Body of pancreas (tissue), 4 donors: ENCODE data around the gene VPS18.

Experiments used
- POLR2A ChIP-seq, 3 donors: fragments of 450-650 bp; IDR thresholded peaks; one replicate each; pipeline ENCODE4 v1.6.1; 2016; ENCODE audit warnings: antibody characterized with exemption in 3 of 3, mild to moderate bottlenecking in 2 of 3
- TF ChIP-seq, protein P1 (sequence below), 7 experiments: fragments of 450-650 bp in 4 of 7; fragments of 200-600 bp in 3 of 7; sonication (generic) in 3 of 7; IDR thresholded peaks; one replicate each; pipeline ENCODE4 v1.5.1; 2016 to 2019; ENCODE audit warnings: antibody characterized with exemption in 7 of 7

DNA sequence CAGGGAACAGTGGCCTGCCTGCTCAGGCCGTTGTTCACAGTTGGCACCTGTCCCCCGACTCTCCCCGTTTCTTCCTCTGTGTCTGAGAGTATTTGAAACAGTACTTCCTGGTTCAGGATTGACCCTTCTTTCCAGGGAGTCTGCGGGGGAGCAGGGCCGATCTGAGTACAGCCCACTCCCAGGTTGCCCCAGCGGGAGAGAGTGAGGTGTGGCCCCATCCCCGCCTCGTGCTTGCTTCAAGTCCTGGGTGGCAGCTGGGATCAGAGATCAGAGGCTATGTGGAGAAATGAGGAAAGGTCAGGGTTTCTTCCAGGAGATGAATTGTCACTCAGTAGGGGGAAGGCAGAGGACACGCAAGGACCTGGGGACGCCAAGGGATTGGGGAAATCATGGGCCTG is 28.4 kb downstream of the VPS18 start:
- TF ChIP-seq POLR2A (IDR thresholded peaks at IDR 0.05) = no peak
- TF ChIP-seq, protein P1, sequence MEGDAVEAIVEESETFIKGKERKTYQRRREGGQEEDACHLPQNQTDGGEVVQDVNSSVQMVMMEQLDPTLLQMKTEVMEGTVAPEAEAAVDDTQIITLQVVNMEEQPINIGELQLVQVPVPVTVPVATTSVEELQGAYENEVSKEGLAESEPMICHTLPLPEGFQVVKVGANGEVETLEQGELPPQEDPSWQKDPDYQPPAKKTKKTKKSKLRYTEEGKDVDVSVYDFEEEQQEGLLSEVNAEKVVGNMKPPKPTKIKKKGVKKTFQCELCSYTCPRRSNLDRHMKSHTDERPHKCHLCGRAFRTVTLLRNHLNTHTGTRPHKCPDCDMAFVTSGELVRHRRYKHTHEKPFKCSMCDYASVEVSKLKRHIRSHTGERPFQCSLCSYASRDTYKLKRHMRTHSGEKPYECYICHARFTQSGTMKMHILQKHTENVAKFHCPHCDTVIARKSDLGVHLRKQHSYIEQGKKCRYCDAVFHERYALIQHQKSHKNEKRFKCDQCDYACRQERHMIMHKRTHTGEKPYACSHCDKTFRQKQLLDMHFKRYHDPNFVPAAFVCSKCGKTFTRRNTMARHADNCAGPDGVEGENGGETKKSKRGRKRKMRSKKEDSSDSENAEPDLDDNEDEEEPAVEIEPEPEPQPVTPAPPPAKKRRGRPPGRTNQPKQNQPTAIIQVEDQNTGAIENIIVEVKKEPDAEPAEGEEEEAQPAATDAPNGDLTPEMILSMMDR (IDR thresholded peaks at IDR 0.05) = no peak
